ES-I3 (cell line): ENCODE data around the gene GPLD1.

Source experiments
- H3K36me3 ChIP-seq: 2 replicates; pipeline ENCODE4 v1.6.1; 2013; ENCODE audit warnings: mild to moderate bottlenecking, low read length, control low read depth, moderate library complexity; ENCODE audit not compliant: insufficient read depth
- H3K4me1 ChIP-seq: 2 replicates; pipeline ENCODE4 v1.6.1; 2013; ENCODE audit warnings: mild to moderate bottlenecking, control low read depth, low read length; ENCODE audit not compliant: insufficient read depth
- H3K9ac ChIP-seq: 2 replicates; pipeline ENCODE4 v1.6.1; 2013; ENCODE audit warnings: low read depth, mild to moderate bottlenecking, low read length, moderate library complexity
- H3K9me3 ChIP-seq: 2 replicates; pipeline ENCODE4 v1.6.1; 2013; ENCODE audit warnings: mild to moderate bottlenecking, low read length, moderate library complexity; ENCODE audit not compliant: control insufficient read depth, insufficient read depth

Gene GPLD1

GRCh38 chr6:24489470-24489869, at the start of gene GPLD1:
Gene GPLD1, minus strand, starts transcription at chr6:24489578. Its CDS starts 67 bp downstream, at chr6:24489511.
- Histone ChIP-seq H3K9ac (no peak within 1 kb of the TSS), H3K36me3 (no peaks in the 10 kb centered on the region), H3K9me3 (no peaks in the 10 kb centered on the region), H3K4me1 (no peaks in the 10 kb centered on the region)

GRCh38 chr6:24537771-24538385, 48.5 kb upstream of the GPLD1 start:
- no peak overlapping the region for H3K9ac ChIP-seq

GRCh38 chr6:24537082-24537699, 47.8 kb upstream of the GPLD1 start:
- no peaks in the 10 kb centered on the region for H3K4me1 ChIP-seq
- no peaks in the 10 kb centered on the region for H3K36me3 ChIP-seq
- no peak overlapping the region for H3K9ac ChIP-seq
- no peaks in the 10 kb centered on the region for H3K9me3 ChIP-seq

More at GRCh38 chr6:24537771-24538385, 48.5 kb upstream of the GPLD1 start:
- no peaks in the 10 kb centered on the region for H3K9me3 ChIP-seq
- no peaks in the 10 kb centered on the region for H3K36me3 ChIP-seq
- H3K4me1 ChIP-seq: no peaks in the 10 kb centered on the region

- Histone ChIP-seq H3K4me1 (no peaks in the 10 kb centered on the region), H3K36me3 (no peaks in the 10 kb centered on the region), H3K9me3 (no peaks in the 10 kb centered on the region), H3K9ac (no peak overlapping the region)
Observed at GRCh38 chr6:24536466-24536865, 47.1 kb upstream of the GPLD1 start.

GRCh38 chr6:24535210-24535609, 45.8 kb upstream of the GPLD1 start:
- H3K36me3 ChIP-seq: no peaks in the 10 kb centered on the region
- H3K9ac ChIP-seq: no peak overlapping the region
- H3K4me1 ChIP-seq: no peaks in the 10 kb centered on the region
- H3K9me3 ChIP-seq: no peaks in the 10 kb centered on the region

GRCh38 chr6:24534329-24534728, 45.0 kb upstream of the GPLD1 start:
- Histone ChIP-seq H3K9me3 (no peaks in the 10 kb centered on the region), H3K36me3 (no peaks in the 10 kb centered on the region), H3K9ac (no peak overlapping the region), H3K4me1 (no peaks in the 10 kb centered on the region)

- H3K4me1 ChIP-seq: no peaks in the 10 kb centered on the region
- H3K9ac ChIP-seq: no peak overlapping the region
- H3K9me3 ChIP-seq: no peaks in the 10 kb centered on the region
- H3K36me3 ChIP-seq: no peaks in the 10 kb centered on the region
Observed at GRCh38 chr6:24529985-24530384, 40.6 kb upstream of the GPLD1 start.

GRCh38 chr6:24524805-24525204, 35.4 kb upstream of the GPLD1 start:
- no peaks in the 10 kb centered on the region for H3K9me3 ChIP-seq
- H3K9ac ChIP-seq: no peak overlapping the region
- H3K36me3 ChIP-seq: no peaks in the 10 kb centered on the region
- H3K4me1 ChIP-seq: no peaks in the 10 kb centered on the region

- no peaks in the 10 kb centered on the region for H3K9me3 ChIP-seq
Observed at GRCh38 chr6:24524329-24524728, 35.0 kb upstream of the GPLD1 start.

GRCh38 chr6:24522228-24523176, 33.1 kb upstream of the GPLD1 start:
- Histone ChIP-seq H3K9ac (no peak overlapping the region), H3K36me3 (no peaks in the 10 kb centered on the region), H3K9me3 (no peaks in the 10 kb centered on the region), H3K4me1 (no peaks in the 10 kb centered on the region)

More at GRCh38 chr6:24524329-24524728, 35.0 kb upstream of the GPLD1 start:
- Histone ChIP-seq H3K4me1 (no peaks in the 10 kb centered on the region), H3K36me3 (no peaks in the 10 kb centered on the region), H3K9ac (no peak overlapping the region)

- Histone ChIP-seq H3K36me3 (no peaks in the 10 kb centered on the region), H3K9me3 (no peaks in the 10 kb centered on the region), H3K4me1 (no peaks in the 10 kb centered on the region), H3K9ac (no peak overlapping the region)
Observed at GRCh38 chr6:24520929-24521546, 31.7 kb upstream of the GPLD1 start.

- no peak overlapping the region for H3K9ac ChIP-seq
- no peaks in the 10 kb centered on the region for H3K4me1 ChIP-seq
- H3K9me3 ChIP-seq: no peaks in the 10 kb centered on the region
- no peaks in the 10 kb centered on the region for H3K36me3 ChIP-seq
Observed at GRCh38 chr6:24517659-24518543, 28.5 kb upstream of the GPLD1 start.

- no peak overlapping the region for H3K9ac ChIP-seq
- no peaks in the 10 kb centered on the region for H3K36me3 ChIP-seq
- H3K9me3 ChIP-seq: no peaks in the 10 kb centered on the region
- no peaks in the 10 kb centered on the region for H3K4me1 ChIP-seq
Observed at GRCh38 chr6:24513602-24514001, 24.2 kb upstream of the GPLD1 start.
